ENCODE data around the gene TOX2.

- TF ChIP-seq, protein P1, sequence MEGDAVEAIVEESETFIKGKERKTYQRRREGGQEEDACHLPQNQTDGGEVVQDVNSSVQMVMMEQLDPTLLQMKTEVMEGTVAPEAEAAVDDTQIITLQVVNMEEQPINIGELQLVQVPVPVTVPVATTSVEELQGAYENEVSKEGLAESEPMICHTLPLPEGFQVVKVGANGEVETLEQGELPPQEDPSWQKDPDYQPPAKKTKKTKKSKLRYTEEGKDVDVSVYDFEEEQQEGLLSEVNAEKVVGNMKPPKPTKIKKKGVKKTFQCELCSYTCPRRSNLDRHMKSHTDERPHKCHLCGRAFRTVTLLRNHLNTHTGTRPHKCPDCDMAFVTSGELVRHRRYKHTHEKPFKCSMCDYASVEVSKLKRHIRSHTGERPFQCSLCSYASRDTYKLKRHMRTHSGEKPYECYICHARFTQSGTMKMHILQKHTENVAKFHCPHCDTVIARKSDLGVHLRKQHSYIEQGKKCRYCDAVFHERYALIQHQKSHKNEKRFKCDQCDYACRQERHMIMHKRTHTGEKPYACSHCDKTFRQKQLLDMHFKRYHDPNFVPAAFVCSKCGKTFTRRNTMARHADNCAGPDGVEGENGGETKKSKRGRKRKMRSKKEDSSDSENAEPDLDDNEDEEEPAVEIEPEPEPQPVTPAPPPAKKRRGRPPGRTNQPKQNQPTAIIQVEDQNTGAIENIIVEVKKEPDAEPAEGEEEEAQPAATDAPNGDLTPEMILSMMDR (IDR thresholded peaks at IDR 0.05; ENCODE audit: low read depth, low read length): no peak
- no peak for TF ChIP-seq EZH2phosphoT487 (IDR thresholded peaks at IDR 0.05; ENCODE audit: low read depth)
Observed at GRCh38 chr20:44091026-44091425, 176.4 kb downstream of the TOX2 start.
